Fibroblast of pulmonary artery (primary cell): ENCODE results near the gene MTARC2.
A peak's percentile ranks its signal among the peaks of the same experiment; 100 is the strongest.

Experiments used
- DNase-seq: peaks from one replicate; pipeline ENCODE4 v3.0.0-alpha.2; 2010; ENCODE audit warnings: low read depth
- H3K4me3 ChIP-seq: replicated peaks from 2 replicates; pipeline ENCODE4 v1.5.1; 2011; ENCODE audit warnings: low read depth, mild to moderate bottlenecking, control low read depth, low read length, moderate library complexity
- CTCF ChIP-seq: IDR thresholded peaks from 2 replicates; pipeline ENCODE4 v1.5.1; 2011; ENCODE audit warnings: mild to moderate bottlenecking, control low read depth, low read length, inconsistent platforms; ENCODE audit errors: missing control alignments

The MTARC2 gene

GRCh38 chr1:220824031-220824989 lies 76.2 kb downstream of the MTARC2 start:
- no peak overlapping the region for H3K4me3 ChIP-seq
- no peak for TF ChIP-seq CTCF
- no peak for DNase-seq

GRCh38 chr1:220825819-220826551 lies 77.9 kb downstream of the MTARC2 start:
- no peak for TF ChIP-seq CTCF
- H3K4me3 ChIP-seq: no peak overlapping the region
- peak; percentile 47 for DNase-seq

GRCh38 chr1:220826729-220827128 lies 78.6 kb downstream of the MTARC2 start:
- no peak overlapping the region for H3K4me3 ChIP-seq
- no peak for DNase-seq
- no peak for TF ChIP-seq CTCF

GRCh38 chr1:220827445-220828178 lies 79.5 kb downstream of the MTARC2 start:
- no peak for TF ChIP-seq CTCF
- H3K4me3 ChIP-seq: no peak overlapping the region
- no peak for DNase-seq

GRCh38 chr1:220828179-220828490 lies 80.0 kb downstream of the MTARC2 start:
- no peak overlapping the region for H3K4me3 ChIP-seq
- TF ChIP-seq CTCF: no peak
- peak; percentile 27 for DNase-seq

GRCh38 chr1:220828950-220829586 lies 80.9 kb downstream of the MTARC2 start:
- DNase-seq: no peak
- no peak for TF ChIP-seq CTCF

More at GRCh38 chr1:220828950-220829586, 80.9 kb downstream of the MTARC2 start:
- no peak overlapping the region for H3K4me3 ChIP-seq
